ENCODE measurements around the gene CFAP53.

DNA sequence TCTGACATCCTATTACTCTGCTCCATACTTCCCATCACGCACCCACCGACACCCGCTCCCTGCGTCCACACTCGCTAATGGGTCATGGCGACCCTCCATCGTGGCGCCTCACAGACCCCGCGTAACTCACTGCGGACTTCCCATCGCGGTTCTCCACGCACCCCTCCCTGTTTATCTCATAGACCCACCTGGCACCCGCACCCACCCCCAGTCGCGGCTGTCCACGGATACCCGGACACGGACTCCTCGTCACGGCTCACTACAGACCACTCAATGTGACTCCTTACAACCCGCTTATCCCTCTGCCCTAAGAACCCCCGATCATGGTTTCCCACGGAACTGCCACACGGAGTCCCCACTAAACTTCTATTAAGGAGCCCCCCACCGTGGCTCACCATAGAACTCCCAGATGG lies 20.7 kb upstream of the CFAP53 start:
- TF ChIP-seq MYC (IDR thresholded peaks at IDR 0.05; ENCODE audit: low read depth, low read length) (no peak), EZH2 (IDR thresholded peaks at IDR 0.05; ENCODE audit: borderline replicate concordance, low read depth, low read length, severe bottlenecking) (no peak), CTCF (IDR thresholded peaks at IDR 0.05; ENCODE audit: extremely low read depth in 1 of 2, insufficient read depth in 1 of 2, low read depth in 1 of 2, low read length in 2 of 2) (no peak), POLR2A (IDR thresholded peaks at IDR 0.05; ENCODE audit: low read depth, low read length) (no peak), POLR2AphosphoS5 (IDR thresholded peaks at IDR 0.05; ENCODE audit: insufficient read depth, low read depth, low read length) (no peak), GATA2 (IDR thresholded peaks at IDR 0.05; ENCODE audit: insufficient read depth, insufficient read length, low read depth, low read length) (no peak), JUN (IDR thresholded peaks at IDR 0.05; ENCODE audit: borderline replicate concordance, insufficient read depth, insufficient read length, low read depth) (no peak), FOS (IDR thresholded peaks at IDR 0.05; ENCODE audit: borderline replicate concordance, insufficient read depth, low read length) (no peak)
- TF ChIP-seq, protein P1, sequence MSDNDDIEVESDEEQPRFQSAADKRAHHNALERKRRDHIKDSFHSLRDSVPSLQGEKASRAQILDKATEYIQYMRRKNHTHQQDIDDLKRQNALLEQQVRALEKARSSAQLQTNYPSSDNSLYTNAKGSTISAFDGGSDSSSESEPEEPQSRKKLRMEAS (IDR thresholded peaks at IDR 0.05; ENCODE audit: insufficient read depth, insufficient read length) = no peak
